Tibial artery (tissue), 4 donors: ENCODE results near the gene MAGOHB.

Experiments
- DNase-seq, 2 donors: peaks; one replicate each; pipeline ENCODE4 v3.0.0-alpha.2; 2019
- H3K27ac ChIP-seq, 2 donors: fragments of 200-600 bp; sonication (generic) in 1 of 2; 1 replicate in 1 of 2; 2 replicates in 1 of 2; pipeline ENCODE4 v1.5.1; 2018 to 2019; ENCODE audit warnings: mild to moderate bottlenecking in 1 of 2
- H3K27me3 ChIP-seq, 2 donors: fragments of 200-600 bp; sonication (generic) in 1 of 2; one replicate each; pipeline versions ENCODE4 v1.5.1 to v1.6.0; 2016 to 2019
- H3K36me3 ChIP-seq, 3 donors: fragments of 200-600 bp; sonication (generic) in 2 of 3; one replicate each; pipeline ENCODE4 v1.5.1; 2016 to 2019; ENCODE audit warnings: mild to moderate bottlenecking in 2 of 3
- H3K4me1 ChIP-seq, 4 donors: fragments of 200-600 bp; sonication (generic) in 2 of 4; 1 replicate in 3 of 4; 2 replicates in 1 of 4; pipeline ENCODE4 v1.5.1; 2016 to 2019
- H3K4me3 ChIP-seq, 2 donors: fragments of 200-600 bp; sonication (generic) in 1 of 2; 1 replicate in 1 of 2; 2 replicates in 1 of 2; pipeline ENCODE4 v1.5.1; 2018 to 2019; ENCODE audit warnings: mild to moderate bottlenecking in 2 of 2
- H3K9me3 ChIP-seq, 3 donors: fragments of 200-600 bp; sonication (generic) in 1 of 3; one replicate each; pipeline ENCODE4 v1.5.1; 2016 to 2019
- CTCF ChIP-seq, 2 experiments: fragments of 200-600 bp in 1 of 2; fragments of 450-650 bp in 1 of 2; IDR thresholded peaks; one replicate each; pipeline ENCODE4 v1.5.1; 2017 to 2019; ENCODE audit warnings: antibody characterized with exemption in 2 of 2, mild to moderate bottlenecking in 1 of 2, moderate library complexity in 1 of 2
- intact Hi-C: fragments of 100-400 bp; cut with DNase I; formaldehyde crosslinking; loops from one replicate; pipeline ENCODE4 v1.15.0; 2023; ENCODE audit warnings: low total_unique reads

Gene MAGOHB

GRCh38 chr12:10557329-10557728 is 56.1 kb downstream of the MAGOHB start:
- intact Hi-C loops = no loop called here

GRCh38 chr12:10554756-10555481 is 58.5 kb downstream of the MAGOHB start:
- TF ChIP-seq CTCF (IDR thresholded peaks at IDR 0.05) = no peak
- Histone ChIP-seq H3K4me1 (no peaks in the 10 kb centered on the region), H3K27me3 (no peaks in the 10 kb centered on the region), H3K36me3 (no peaks in the 10 kb centered on the region), H3K4me3 (no peak overlapping the region), H3K9me3 (no peaks in the 10 kb centered on the region), H3K27ac (no peak overlapping the region)
- DNase-seq = no peak
- intact Hi-C loops = no loop called here

More at GRCh38 chr12:10557329-10557728, 56.1 kb downstream of the MAGOHB start:
- DNase-seq = no peak
- no peaks in the 10 kb centered on the region for H3K4me1 ChIP-seq
- no peak overlapping the region for H3K27ac ChIP-seq
- H3K36me3 ChIP-seq = no peaks in the 10 kb centered on the region
- no peaks in the 10 kb centered on the region for H3K27me3 ChIP-seq
- no peak overlapping the region for H3K4me3 ChIP-seq
- TF ChIP-seq CTCF (IDR thresholded peaks at IDR 0.05) = no peak
- no peaks in the 10 kb centered on the region for H3K9me3 ChIP-seq

- DNase-seq = no peak
- H3K27ac ChIP-seq = no peak overlapping the region
- H3K4me1 ChIP-seq = no peaks in the 10 kb centered on the region
- no peak overlapping the region for H3K4me3 ChIP-seq
- TF ChIP-seq CTCF (IDR thresholded peaks at IDR 0.05) = no peak
- no peaks in the 10 kb centered on the region for H3K27me3 ChIP-seq
- H3K9me3 ChIP-seq = no peaks in the 10 kb centered on the region
- H3K36me3 ChIP-seq = no peaks in the 10 kb centered on the region
- intact Hi-C loops = no loop called here
Measured at GRCh38 chr12:10554228-10554755, 59.1 kb downstream of the MAGOHB start.
